C4-2B (cell line): Measurements from ENCODE around the gene SNTA1.

ENCODE experiments used
- ZFX ChIP-seq: fragments of 450-650 bp; IDR thresholded peaks from 2 replicates; pipeline ENCODE4 v1.6.1; 2017
- TF ChIP-seq, protein P1 (sequence below): fragments of 450-650 bp; conservative IDR thresholded peaks from 2 replicates; pipeline ENCODE4 v1.5.1; 2017; ENCODE audit warnings: mild to moderate bottlenecking

- TF ChIP-seq, protein P1, sequence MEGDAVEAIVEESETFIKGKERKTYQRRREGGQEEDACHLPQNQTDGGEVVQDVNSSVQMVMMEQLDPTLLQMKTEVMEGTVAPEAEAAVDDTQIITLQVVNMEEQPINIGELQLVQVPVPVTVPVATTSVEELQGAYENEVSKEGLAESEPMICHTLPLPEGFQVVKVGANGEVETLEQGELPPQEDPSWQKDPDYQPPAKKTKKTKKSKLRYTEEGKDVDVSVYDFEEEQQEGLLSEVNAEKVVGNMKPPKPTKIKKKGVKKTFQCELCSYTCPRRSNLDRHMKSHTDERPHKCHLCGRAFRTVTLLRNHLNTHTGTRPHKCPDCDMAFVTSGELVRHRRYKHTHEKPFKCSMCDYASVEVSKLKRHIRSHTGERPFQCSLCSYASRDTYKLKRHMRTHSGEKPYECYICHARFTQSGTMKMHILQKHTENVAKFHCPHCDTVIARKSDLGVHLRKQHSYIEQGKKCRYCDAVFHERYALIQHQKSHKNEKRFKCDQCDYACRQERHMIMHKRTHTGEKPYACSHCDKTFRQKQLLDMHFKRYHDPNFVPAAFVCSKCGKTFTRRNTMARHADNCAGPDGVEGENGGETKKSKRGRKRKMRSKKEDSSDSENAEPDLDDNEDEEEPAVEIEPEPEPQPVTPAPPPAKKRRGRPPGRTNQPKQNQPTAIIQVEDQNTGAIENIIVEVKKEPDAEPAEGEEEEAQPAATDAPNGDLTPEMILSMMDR, result no peak
- no peak for TF ChIP-seq ZFX
These were observed 27.3 kb upstream of the SNTA1 start for GRCh38 chr20:33470866-33471265.
